Stimulated activated CD4-positive, alpha-beta T cell treated with anti-CD3 and anti-CD28 coated beads, TNF-alpha, amount 100 ng/mL, for 48 hours (primary cell): ENCODE data around the gene GARNL3.

Source experiments
- DNase-seq, 3 donors: peaks; one replicate each; pipeline ENCODE4 v3.0.0-alpha.2; 2020; ENCODE audit warnings: low read depth in 3 of 3

GARNL3 gene, protein sequence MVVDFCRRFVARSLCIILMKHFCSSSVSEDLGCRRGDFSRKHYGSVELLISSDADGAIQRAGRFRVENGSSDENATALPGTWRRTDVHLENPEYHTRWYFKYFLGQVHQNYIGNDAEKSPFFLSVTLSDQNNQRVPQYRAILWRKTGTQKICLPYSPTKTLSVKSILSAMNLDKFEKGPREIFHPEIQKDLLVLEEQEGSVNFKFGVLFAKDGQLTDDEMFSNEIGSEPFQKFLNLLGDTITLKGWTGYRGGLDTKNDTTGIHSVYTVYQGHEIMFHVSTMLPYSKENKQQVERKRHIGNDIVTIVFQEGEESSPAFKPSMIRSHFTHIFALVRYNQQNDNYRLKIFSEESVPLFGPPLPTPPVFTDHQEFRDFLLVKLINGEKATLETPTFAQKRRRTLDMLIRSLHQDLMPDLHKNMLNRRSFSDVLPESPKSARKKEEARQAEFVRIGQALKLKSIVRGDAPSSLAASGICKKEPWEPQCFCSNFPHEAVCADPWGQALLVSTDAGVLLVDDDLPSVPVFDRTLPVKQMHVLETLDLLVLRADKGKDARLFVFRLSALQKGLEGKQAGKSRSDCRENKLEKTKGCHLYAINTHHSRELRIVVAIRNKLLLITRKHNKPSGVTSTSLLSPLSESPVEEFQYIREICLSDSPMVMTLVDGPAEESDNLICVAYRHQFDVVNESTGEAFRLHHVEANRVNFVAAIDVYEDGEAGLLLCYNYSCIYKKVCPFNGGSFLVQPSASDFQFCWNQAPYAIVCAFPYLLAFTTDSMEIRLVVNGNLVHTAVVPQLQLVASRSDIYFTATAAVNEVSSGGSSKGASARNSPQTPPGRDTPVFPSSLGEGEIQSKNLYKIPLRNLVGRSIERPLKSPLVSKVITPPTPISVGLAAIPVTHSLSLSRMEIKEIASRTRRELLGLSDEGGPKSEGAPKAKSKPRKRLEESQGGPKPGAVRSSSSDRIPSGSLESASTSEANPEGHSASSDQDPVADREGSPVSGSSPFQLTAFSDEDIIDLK

DNA sequence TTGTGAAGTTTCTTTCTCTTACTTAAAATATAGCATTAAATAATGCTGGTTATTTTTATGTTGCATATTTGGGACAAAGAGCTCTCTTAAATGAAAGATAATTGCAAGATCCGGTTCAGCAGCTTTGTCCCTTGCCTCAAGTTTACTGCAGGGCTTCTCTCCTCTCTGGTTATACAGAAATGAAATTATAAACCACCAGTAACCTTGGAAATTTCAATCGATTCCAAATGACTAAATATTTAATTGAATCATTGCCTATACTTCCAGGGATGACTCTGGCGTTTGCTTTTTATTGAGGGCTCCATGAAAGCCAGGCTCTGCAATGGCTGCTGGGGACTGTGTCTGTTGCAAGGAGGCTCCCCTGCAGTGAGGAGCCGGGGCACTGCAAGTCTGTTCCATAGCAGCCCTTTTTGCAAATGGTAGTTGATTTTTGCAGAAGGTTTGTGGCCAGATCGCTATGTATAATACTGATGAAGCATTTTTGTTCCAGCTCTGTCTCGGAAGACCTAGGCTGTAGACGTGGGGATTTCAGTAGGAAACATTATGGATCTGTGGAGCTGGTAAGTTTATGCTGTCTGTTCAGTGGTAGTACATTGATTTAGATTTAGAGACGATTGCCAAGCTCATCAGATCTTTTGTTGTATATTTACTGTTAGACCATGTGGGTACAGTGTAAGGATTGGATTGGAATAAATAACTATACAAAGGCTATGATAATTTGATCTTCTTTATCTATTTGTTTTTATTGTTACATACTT, at the start of gene GARNL3:
Gene GARNL3, plus strand, starts transcription at position 313 of the 758 bp plus-strand sequence. Its CDS starts 104 bp downstream, at position 417.
- DNase-seq: no peak

- DNase-seq: no peak
These were observed 49.0 kb upstream of the GARNL3 start for GRCh38 chr9:127215268-127216209.

DNA sequence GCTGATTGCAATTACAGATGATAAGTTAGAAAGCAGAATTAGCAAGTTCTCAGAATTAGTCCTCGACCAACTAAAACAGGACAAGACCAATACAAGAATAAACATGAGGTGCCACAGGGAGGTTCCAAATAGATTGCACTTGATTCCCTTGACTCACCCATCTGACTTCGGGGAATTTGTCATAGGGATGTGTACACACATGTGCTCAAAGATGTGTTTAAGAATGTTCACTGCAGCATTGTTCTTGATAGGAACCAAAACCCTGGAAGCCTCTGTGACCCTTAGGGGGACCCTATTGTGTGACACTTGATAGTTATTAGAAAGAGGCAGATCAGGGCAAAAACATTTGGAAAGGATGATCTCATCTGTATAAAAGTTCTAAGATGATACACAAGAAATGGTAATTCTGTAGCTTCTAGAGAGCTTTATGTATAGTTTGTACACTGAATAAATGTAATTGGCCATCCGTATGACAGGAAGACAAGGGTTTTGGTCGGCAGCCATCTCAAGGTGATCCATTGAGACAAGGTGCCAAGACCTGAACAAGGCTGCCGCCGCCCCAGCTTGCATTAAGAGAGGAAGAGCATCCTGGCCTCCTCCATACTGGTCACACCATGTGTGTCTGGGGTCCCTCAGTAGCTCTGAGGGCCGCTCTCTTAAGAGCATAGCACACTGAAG, 48.2 kb upstream of the GARNL3 start:
- DNase-seq: no peak

GRCh38 chr9:127216888-127217217, 47.7 kb upstream of the GARNL3 start:
- no peak for DNase-seq

DNA sequence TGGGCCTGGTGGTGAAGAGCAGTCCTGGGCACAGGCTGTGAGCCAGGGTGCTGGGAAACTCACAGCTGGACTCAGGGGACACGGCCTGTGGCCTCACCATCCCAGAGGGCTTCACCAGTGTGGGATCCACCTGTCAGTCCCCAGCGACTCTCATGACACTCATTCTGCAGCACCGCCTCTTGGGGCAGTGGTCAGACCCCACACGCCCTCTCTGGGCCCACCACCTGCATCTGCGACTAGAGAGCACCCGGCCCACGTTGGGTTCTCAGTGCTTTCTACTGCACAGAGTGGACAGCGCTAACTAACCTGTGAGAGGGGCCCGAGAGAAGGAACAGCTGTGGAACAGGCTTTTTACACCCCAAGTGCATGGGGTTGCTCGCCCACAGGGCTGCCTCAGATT, 45.8 kb upstream of the GARNL3 start:
- no peak for DNase-seq

GRCh38 chr9:127219520-127219919, 45.1 kb upstream of the GARNL3 start:
- no peak for DNase-seq

DNA sequence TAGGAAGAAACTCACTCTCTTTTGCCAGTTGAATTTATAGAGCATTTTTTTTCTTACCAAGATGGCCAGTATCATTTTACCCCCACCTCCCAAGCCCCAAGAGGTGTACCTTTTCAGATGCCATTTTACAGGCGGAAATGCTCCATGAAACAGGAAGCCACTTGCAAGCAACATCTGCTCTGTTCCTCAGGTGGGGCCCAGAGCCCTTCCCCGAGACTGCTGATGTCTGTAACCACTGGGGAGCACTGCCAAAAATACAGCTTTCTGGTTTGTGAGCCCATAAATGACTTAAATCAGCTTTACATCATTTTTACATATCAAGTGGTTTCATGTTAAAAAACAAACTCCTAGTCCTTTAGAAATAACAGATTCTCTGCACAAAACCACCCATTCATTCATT, 42.9 kb upstream of the GARNL3 start:
- no peak for DNase-seq

- no peak for DNase-seq
These were observed 42.0 kb upstream of the GARNL3 start for GRCh38 chr9:127222388-127223095.

DNA sequence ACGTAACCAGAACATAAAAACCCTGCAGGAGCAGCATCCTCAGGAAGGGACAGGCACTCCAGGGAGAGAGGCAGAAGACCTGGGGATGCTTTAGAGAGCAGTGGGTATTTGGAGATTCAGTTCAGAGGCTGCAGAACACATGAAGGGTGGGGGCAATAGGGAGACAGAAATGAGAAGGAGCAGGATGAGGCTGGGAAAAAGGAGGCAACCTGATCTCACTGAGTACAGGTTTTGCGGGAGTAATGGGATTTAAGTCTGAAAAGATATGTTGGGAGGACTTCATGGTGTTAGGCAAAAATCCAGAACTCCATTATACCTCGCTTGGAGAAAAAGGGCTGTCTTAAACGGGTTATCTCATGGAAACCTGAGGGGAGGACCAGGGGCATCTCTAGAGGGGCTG, 41.3 kb upstream of the GARNL3 start:
- no peak for DNase-seq

DNA sequence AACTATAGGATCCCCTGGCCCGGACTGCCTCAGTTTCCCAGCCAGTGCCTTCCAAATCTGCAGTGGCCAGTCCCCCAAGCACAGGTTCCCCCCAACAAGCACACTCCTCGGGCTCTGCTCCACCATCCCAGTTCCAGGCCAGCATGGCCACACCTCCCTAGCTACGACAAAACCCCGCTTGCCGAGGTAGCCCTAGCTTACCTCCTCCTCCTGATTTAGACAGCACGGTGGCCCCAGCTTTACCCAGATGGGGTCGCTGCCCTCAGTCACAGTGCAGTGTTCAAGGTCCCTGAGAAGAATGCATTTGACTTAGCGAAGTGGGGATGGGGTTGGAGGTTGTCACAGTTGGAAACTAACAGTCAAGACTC, 40.8 kb upstream of the GARNL3 start:
- peak in 1 of 3 donors; percentile 8 for DNase-seq

- DNase-seq: peak; percentile 64 to 83 (median 82)
These were observed 40.2 kb upstream of the GARNL3 start for GRCh38 chr9:127224178-127224882.

GRCh38 chr9:127224883-127225739, 39.5 kb upstream of the GARNL3 start:
- peak; percentile 88 to 95 (median 89) for DNase-seq

DNA sequence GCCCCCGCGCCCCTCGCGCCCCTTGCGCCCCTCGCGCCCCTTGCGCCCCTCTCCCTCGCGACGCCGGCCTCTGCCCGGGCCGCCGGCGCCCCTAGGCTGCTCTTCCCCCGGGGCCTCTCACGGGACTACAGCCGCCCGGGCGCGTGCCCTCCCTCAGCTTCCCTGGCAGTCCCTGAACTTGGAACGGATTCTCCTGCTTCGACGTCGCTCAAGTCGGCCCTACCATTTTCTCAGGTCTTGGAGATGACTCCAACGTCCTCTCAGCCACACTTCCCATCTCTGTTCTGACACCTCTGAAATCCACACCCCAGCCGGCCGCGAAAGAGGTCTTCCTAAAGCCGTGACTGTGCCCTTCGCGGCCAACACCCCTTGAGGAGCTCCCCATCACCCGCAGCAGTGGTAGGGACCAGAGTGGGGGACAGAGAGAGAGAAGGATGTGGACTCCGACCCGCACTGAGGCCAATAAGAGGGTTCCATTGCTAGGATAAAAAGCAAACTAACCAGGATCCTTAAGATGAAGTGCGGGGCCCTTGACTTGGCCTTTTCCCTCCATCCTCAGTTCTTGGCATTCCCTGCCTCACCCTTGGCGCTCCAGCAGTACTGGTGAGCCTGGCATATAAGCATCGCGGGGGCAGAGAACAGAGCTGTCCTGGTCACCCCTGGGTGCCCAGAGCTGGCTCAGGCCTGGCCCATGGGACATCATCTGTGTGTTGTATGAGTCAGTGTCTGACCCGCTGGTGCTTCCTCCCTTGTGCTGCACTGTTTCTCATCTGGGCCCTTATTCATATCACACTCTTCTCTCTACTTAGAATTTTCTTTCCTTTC, 38.6 kb upstream of the GARNL3 start:
- DNase-seq: no peak

- DNase-seq: no peak
These were observed 34.7 kb upstream of the GARNL3 start for GRCh38 chr9:127229691-127230417.

- no peak for DNase-seq
These were observed 32.9 kb upstream of the GARNL3 start for GRCh38 chr9:127231666-127232065.

GRCh38 chr9:127232833-127233549, 31.6 kb upstream of the GARNL3 start:
- no peak for DNase-seq
